ENCODE data around the gene RPSA. TPM values are rescaled to one million over a fixed set of nuclear protein-coding genes. Genes with fewer than 3 reads are reported as not detected.
"Not testable (repeated sequence)": the region's sequence is repeated elsewhere in the genome, so short reads cannot be mapped to it uniquely, and the experiment has no call there.

Gene RPSA
- total RNA-seq, 8 experiments from 2014 or later: 912 to 1,578 (median 1,429) TPM

DNA sequence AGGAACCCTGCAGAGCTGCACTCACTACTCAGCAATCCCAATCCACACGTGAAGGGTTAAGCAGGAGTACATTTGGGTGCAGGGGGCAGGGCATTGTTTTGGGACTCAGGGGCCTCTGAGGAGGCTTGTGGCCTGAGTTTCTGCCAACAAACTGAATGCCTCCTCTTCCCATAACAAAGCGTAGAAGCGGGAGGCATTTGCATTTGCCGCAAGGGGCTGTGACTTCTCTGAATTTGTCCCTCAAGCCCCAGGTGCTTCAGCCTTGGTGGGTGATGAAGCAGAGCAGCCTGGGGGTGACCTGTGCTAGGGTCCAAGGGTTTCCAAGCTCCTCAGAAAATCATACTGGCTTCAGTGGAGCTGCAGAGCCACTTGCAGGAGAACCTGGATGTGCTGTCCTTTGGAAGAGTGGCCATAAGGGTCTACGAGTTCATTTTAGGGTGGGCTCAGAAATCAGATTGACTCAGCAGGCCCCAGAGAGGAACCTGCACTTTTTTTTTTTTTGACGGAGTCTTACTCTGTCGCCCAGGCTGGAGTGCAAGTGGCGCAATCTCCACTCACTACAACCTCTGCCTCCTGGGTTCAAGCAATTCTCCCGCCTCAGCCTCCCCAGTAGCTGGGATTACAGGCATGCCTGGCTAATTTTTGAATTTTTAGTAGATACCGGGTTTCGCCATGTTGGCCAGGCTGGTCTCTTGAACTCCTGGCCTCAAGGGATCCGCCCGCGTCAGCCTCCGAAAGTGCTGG lies 1.4 kb upstream of the RPSA start:
- Histone ChIP-seq H3K4me1 (replicated peaks in 1 of 2) (peaks cover 3 to 8% of the 10 kb centered on the region in 2 donors), H3K4me3 (peak overlapping the region in 1 of 5 donors; percentile 79), H3K27ac (no peak overlapping the region)
- in situ Hi-C loops (cut with MboI; ENCODE audit: low pct_unique_long_range_greater_than_20kb in 2 of 9, low sequenced_read_pairs in 9 of 9, unreplicated experiment in 9 of 9): no loop called here
- no peak for ATAC-seq (replicated peaks in 6 of 8)
- 38 to 92% (median 71%) methylated on average over 3 to 11 of the region's 15 CpGs; no CpG with 5 or more reads in 3 of the 10 experiments for whole genome bisulfite sequencing, 10 experiments

DNA sequence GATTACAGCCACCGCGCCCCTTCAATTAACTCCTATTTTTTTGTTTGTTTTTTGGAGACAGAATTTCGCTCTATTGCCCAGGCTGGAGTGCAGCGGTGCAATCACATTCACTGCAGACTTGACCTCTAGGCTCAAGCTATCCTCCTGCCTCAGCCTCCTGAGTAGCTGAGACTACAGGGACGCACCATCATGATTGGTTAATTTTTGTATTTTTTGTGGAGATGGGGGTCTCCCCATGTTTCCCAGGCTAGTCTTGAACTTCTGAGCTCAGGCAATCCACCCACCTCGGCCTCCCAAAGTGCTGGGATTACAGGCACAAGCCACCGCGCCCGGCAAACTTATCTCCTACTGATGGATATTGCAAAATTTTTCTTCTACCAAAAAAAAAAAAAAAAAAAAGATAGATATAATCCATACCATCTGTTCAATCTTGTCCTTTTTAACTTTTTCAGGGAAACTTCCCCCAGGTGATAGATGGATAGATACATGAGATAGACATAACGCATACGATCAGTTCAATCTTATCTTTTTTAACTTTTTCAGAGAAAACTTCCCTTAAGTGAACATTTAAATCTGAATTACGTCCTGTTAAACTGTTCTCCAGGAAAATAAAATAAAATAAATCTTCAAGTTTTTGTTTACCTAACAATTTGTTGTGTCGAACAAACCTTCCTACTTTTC lies 693 bp upstream of the RPSA start:
- Histone ChIP-seq H3K4me3 (peak overlapping the region; percentile 60 to 85 (median 79)), H3K4me1 (replicated peaks in 1 of 2) (peaks cover 3 to 8% of the 10 kb centered on the region in 2 donors), H3K27ac (peak overlapping the region; percentile 9 to 94)
- in situ Hi-C loops (cut with MboI; ENCODE audit: low pct_unique_long_range_greater_than_20kb in 2 of 9, low sequenced_read_pairs in 9 of 9, unreplicated experiment in 9 of 9): no loop called here
- 0 to 84% (median 61%) methylated on average over 1 to 10 of the region's 13 CpGs for WGBS, 10 experiments
- no peak for ATAC-seq (replicated peaks in 6 of 8)

DNA sequence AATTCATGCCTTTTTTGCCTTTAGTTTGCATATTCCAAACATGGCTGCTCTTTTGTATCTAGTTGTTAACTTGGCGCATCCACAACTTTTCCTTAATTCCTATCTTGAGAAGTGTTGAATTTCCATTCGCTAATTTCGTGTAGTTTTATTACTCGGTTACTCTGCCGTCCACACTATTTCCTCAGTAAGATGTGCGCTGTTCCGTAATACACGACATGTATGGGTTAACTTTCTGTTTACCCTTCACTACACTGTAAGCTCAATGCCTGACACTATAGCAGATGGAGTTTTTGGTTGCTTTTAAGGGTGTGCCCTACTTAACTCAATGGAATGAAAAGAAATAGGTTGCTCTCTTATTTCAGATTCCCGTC lies 724 bp downstream of the RPSA start:
- Histone ChIP-seq H3K27ac (peak overlapping the region; percentile 77 to 94), H3K4me3 (peak overlapping the region; percentile 60 to 85 (median 79)), H3K4me1 (replicated peaks in 1 of 2) (peaks cover 3 to 8% of the 10 kb centered on the region in 2 donors)
- in situ Hi-C loops (cut with MboI; ENCODE audit: low pct_unique_long_range_greater_than_20kb in 2 of 9, low sequenced_read_pairs in 9 of 9, unreplicated experiment in 9 of 9): no loop called here
- 0 to 11% (median 0%) methylated on average over 1 to 9 of the region's 9 CpGs; no CpG with 5 or more reads in 1 of the 10 experiments for WGBS, 10 experiments
- ATAC-seq (replicated peaks in 6 of 8): peak in 2 of 8 experiments; percentile 1 to 2

DNA sequence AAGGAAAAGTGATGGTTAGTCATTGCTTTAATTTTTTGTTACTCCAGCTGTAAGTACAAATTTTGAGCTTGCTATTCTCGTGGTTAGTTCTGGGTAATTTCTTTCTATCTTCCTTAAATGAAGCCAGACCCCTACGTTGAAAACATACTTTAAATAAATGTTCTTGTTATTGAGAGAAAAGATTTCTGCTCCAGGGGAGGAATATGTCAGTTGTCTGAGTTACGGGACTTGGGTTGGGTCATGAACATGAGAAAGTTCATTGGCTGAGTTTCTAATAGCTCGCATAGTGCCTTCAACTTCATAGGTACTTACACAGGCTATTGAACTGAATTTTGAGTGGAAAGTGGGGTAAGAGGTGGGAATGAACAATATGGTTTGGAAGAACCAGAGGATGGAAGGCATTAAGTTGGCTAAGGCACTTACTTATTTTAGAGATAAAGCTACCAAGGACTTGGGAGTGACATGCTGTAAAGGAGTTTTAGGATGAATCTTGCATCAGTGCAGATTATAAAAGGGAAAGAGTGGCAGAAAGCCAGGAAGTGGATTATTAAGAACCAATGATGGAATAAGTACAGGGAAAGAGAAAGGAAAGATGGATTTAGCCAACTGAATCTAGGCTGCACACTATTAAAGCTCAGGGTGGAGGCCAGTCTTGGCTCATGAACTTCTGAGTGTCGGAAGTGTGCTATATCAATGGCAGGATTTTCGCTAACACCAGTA lies 1.4 kb downstream of the RPSA start:
- in situ Hi-C loops (cut with MboI; ENCODE audit: low pct_unique_long_range_greater_than_20kb in 2 of 9, low sequenced_read_pairs in 9 of 9, unreplicated experiment in 9 of 9): no loop called here
- peak overlapping the region in 4 of 5 donors; percentile 60 to 85 (median 72) for H3K4me3 ChIP-seq
- H3K4me1 ChIP-seq (replicated peaks in 1 of 2): peaks cover 3 to 8% of the 10 kb centered on the region in 2 donors
- no peak overlapping the region for H3K27ac ChIP-seq
- 5 to 100% (median 56%) methylated on average over 2 to 6 of the region's 6 CpGs; no CpG with 5 or more reads in 1 of the 10 experiments for WGBS, 10 experiments
- no peak for ATAC-seq (replicated peaks in 6 of 8)

DNA sequence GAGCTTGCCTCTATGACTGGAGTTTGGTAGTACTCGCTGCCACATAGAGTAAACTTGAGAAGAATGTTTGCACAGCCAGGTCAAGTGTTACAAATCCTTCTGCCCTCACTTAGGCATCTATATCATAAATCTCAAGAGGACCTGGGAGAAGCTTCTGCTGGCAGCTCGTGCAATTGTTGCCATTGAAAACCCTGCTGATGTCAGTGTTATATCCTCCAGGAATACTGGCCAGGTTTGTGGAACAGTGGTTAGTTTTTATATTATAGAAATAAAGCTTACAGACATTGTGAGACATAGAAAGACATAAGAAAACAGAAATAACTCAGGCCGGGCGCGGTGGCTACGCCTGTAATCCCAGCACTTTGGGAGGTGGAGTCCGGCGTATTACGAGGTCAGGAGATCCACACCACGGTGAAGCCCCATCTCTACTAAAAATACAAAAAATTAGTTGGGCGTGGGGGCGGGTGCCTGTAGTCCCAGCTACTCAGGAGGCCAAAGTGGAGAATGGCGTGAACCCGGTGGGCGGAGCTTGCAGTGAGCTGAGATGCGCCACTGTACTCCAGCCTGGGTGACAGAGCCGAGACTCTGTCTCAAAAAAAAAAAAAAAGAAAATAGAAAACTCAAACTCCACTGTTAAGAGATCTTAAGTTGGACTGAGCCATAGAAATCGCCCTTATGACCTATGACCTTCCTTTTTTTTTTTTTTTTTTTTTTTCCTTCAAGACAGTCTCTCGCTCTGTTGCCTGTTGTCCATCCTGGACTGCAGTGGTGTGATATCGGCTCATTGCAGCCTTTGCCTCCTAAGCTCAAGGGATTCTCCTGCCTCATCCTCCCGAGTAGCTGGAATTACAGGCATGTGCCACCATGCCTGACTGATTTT lies 2.2 kb downstream of the RPSA start:
- H3K27ac ChIP-seq: no peak overlapping the region
- no peak overlapping the region for H3K4me3 ChIP-seq
- in situ Hi-C loops (cut with MboI; ENCODE audit: low pct_unique_long_range_greater_than_20kb in 2 of 9, low sequenced_read_pairs in 9 of 9, unreplicated experiment in 9 of 9): no loop called here
- 24 to 100% (median 88%) methylated on average over 1 to 12 of the region's 21 CpGs for WGBS, 10 experiments
- peaks cover 3 to 8% of the 10 kb centered on the region in 2 donors for H3K4me1 ChIP-seq (replicated peaks in 1 of 2)
- no peak for ATAC-seq (replicated peaks in 6 of 8)

DNA sequence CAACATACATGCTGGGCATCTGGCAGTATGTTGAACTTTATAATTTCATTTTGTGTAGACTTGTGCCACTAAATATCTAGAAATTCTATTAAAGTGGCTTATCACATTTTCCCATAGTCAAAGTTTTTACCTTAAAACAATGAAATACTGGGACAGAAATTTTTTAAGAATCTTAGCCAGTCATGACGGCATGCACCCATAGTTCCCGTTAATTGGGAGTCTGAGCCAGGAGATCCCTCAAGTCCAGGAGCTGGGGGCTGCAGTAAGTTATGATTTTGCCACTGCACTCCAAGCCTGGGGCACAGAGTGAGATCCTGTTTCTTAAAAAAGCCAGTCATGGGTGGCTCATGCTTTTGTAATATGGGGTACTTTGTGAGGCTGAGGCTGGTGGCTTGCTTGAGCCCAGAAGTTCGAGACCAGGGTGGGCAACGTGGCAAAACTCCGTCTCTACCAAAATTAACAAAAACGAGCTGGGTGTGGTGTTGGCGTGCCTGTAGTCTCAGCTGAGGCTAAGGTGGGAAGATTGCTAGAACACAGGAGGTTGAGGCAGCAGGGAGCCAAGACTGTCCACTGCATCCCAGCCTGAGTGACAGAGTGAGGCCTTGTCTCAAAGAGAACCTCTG lies 3.1 kb downstream of the RPSA start:
- no peak overlapping the region for H3K4me3 ChIP-seq
- WGBS, 10 experiments: 25 to 98% (median 82%) methylated on average over 2 to 7 of the region's 7 CpGs
- H3K4me1 ChIP-seq (replicated peaks in 1 of 2): peaks cover 3 to 8% of the 10 kb centered on the region in 2 donors
- no peak for ATAC-seq (replicated peaks in 6 of 8)
- H3K27ac ChIP-seq: no peak overlapping the region
- in situ Hi-C loops (cut with MboI; ENCODE audit: low pct_unique_long_range_greater_than_20kb in 2 of 9, low sequenced_read_pairs in 9 of 9, unreplicated experiment in 9 of 9): no loop called here

DNA sequence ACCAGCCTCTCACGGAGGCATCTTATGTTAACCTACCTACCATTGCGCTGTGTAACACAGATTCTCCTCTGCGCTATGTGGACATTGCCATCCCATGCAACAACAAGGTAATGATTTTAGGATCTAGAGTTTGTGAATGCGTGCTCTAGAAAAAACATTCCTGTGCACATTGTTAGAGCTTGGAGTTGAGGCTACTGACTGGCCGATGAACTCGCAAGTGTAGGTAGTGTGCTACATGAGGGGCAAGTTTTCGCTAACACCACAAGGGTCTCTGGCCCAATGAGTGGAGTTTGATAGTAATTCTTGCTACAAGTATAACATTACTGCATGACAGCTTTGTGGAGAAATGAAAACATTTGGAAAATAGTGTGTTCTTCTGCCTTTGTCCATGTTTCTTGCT lies 4.4 kb downstream of the RPSA start:
- in situ Hi-C loops (cut with MboI; ENCODE audit: low pct_unique_long_range_greater_than_20kb in 2 of 9, low sequenced_read_pairs in 9 of 9, unreplicated experiment in 9 of 9): no loop called here
- H3K4me3 ChIP-seq: no peak overlapping the region
- H3K27ac ChIP-seq: no peak overlapping the region
- peaks cover 0 to 8% of the 10 kb centered on the region in 2 donors for H3K4me1 ChIP-seq (replicated peaks in 1 of 2)
- 90 to 100% (median 90%) methylated on average over 2 to 4 of the region's 7 CpGs; no CpG with 5 or more reads in 5 of the 10 experiments for WGBS, 10 experiments
- no peak for ATAC-seq (replicated peaks in 6 of 8)

DNA sequence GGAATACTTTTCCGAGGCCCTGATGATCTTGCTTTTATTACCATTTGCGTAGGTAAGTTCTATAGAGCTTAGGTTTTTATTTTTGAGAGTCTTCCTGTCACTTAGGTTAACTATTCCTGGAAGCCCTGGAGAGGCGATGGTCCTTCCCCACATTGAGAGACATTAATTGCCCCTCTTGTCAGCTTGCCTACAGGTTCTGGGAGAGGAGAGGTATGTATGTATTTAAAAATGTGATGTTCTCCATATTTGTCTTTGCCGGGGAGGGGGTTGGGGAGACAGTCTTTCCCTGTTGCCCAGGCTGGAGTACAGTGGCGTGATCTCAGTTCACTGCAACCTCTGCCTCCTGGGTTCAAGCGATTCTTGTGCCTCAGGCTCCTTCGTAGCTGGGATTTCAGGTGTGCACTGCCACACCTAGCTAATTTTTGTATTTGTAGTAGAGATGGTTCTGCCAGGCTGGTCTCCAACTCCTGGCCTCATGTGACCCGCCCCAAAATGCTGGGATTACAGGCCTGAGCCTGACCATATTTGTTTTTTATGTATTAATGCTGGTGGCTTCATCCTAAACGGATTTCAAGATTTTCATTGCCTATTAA lies 6.2 kb downstream of the RPSA start:
- ATAC-seq (replicated peaks in 6 of 8): no peak
- Histone ChIP-seq H3K27ac (no peak overlapping the region), H3K4me3 (no peak overlapping the region), H3K4me1 (replicated peaks in 1 of 2) (peaks cover 0 to 4% of the 10 kb centered on the region in 2 donors)
- 50 to 100% (median 89%) methylated on average over 1 to 8 of the region's 9 CpGs; no CpG with 5 or more reads in 1 of the 10 experiments for WGBS, 10 experiments
- in situ Hi-C loops (cut with MboI; ENCODE audit: low pct_unique_long_range_greater_than_20kb in 2 of 9, low sequenced_read_pairs in 9 of 9, unreplicated experiment in 9 of 9): no loop called here

DNA sequence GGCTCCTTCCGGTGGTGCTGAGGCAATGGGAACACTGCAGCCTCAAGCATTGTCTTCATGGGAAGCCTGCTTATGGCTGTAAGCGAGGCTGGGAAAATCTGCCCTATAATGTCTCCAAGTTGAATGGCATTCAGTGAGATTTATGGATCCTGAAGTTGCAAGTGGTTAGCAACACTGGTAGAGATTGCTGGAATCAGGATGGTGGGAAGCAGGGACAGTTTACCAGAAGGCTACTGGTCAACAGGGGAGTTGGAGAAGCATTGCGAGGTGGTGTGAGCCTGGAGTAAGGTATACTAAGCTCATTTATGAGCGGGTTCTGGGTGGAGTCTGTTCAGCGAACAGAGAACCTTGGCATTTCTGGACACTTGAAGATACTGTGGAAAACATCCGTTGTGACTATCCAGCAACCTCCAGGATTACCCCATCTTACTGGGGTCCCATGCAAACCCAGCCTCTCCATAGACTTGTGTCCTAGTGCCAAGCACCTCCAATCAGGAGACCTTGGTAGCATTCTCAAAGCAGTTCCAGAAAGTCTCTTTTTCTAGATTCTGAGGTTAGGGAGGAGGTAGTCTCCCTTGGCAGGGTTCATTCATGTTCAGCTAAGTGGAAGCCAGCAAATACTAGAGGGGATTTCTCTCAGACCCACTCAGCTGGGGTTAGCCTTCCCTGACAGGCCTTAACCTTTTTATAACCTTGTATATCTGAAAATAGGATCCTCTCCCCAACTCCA lies 7.3 kb downstream of the RPSA start:
- ATAC-seq (replicated peaks in 6 of 8): peak in 4 of 8 experiments; percentile 3 to 36 (median 29)
- in situ Hi-C loops (cut with MboI; ENCODE audit: low pct_unique_long_range_greater_than_20kb in 2 of 9, low sequenced_read_pairs in 9 of 9, unreplicated experiment in 9 of 9): no loop called here
- no peak overlapping the region for H3K4me3 ChIP-seq
- WGBS, 10 experiments: 50 to 100% (median 86%) methylated on average over 1 to 5 of the region's 6 CpGs; no CpG with 5 or more reads in 1 of the 10 experiments
- H3K27ac ChIP-seq: no peak overlapping the region
- H3K4me1 ChIP-seq (replicated peaks in 1 of 2): peaks cover 0 to 1% of the 10 kb centered on the region in 2 donors

DNA sequence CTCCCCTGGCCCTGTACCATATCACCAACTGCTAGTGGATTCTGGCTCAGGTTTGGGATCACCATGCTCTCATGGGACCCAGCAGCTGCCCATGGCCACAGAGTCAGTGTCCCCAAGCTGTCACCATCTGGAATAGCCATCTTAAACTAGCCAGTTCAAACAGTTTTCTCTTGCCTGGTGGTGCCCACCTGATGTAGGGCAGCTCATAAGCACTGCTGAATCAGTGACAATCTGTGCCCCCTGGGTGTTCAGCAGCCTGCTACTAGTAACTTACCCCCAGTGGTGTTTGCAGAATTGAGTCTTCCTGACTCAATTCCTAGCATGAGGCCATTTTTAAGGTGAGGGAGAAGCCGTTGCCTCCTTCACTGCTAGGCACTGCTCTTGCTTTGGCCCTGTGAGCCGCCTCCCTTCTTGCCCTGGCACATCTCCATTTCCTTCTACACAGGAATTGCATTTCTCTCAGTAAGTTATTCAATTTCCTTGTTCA lies 7.9 kb downstream of the RPSA start:
- no peak overlapping the region for H3K27ac ChIP-seq
- ATAC-seq (replicated peaks in 6 of 8): peak in 4 of 8 experiments; percentile 5 to 30 (median 14)
- 50 to 100% (median 91%) methylated on average over 1 to 2 of the region's 2 CpGs; no CpG with 5 or more reads in 6 of the 10 experiments for WGBS, 10 experiments
- no peak overlapping the region for H3K4me3 ChIP-seq
- in situ Hi-C loops (cut with MboI; ENCODE audit: low pct_unique_long_range_greater_than_20kb in 2 of 9, low sequenced_read_pairs in 9 of 9, unreplicated experiment in 9 of 9): no loop called here
- peaks cover 0 to 5% of the 10 kb centered on the region in 2 donors for H3K4me1 ChIP-seq (replicated peaks in 1 of 2)

DNA sequence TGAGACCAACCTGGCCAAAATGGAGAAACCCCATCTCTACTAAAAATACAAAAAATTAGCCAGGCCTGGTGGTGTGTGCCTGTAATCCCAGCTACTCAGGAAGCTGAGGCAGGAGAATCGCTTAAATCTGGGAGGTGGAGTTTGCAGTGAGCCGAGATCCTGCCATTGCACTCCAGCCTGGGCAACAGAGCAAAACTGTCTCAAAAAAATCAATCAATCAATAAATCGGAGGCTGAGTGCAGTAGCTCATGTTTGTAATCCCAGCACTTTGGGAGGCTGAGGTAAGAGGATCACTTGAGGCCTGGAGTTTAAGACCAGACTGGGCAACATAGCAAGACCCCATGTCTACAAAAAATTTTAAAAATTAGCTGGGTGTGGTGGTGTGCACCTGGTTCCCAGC lies 8.8 kb downstream of the RPSA start:
- H3K27ac ChIP-seq; in situ Hi-C loops (cut with MboI; ENCODE audit: low pct_unique_long_range_greater_than_20kb in 2 of 9, low sequenced_read_pairs in 9 of 9, unreplicated experiment in 9 of 9); H3K4me1 ChIP-seq (replicated peaks in 1 of 2); ATAC-seq (replicated peaks in 6 of 8); H3K4me3 ChIP-seq: not testable (repeated sequence)
- WGBS, 10 experiments: 60 to 100% (median 87%) methylated on average over 1 to 3 of the region's 3 CpGs; no CpG with 5 or more reads in 6 of the 10 experiments
